Measurements from ENCODE around the gene ZNF284. TPM values are rescaled to one million over a fixed set of nuclear protein-coding genes. Genes with fewer than 3 reads are reported as not detected.
A peak's percentile ranks its signal among the peaks of the same experiment; 100 is the strongest.

Gene ZNF284
- 1 to 10 TPM; 2.2 to 2.4 TPM for total RNA-seq

GRCh38 chr19:44071824-44072542 lies at the start of gene ZNF284:
Gene ZNF284, plus strand, starts transcription at chr19:44072159. Its CDS starts 4,231 bp downstream, at chr19:44076390.
- CTCF ChIA-PET, result interaction anchor here (0.9 to 1.6 kb wide), 3 partner anchors 14 to 144 kb away, joined by 3 to 4 read pairs (median 3); partner anchors contain the start of gene ZNF224
- H3K9me3 Mint-ChIP-seq (ENCODE audit: low read depth), result peaks cover 16% of the 10 kb centered on the region
- ATAC-seq, result peak; percentile 99
- H3K4me3 Mint-ChIP-seq, result peak within 1 kb of the TSS; percentile 87
- H3K27me3 Mint-ChIP-seq, result no peaks in the 10 kb centered on the region
- DNase-seq, result peak; percentile 87
- H3K4me1 Mint-ChIP-seq, result peaks cover 24% of the 10 kb centered on the region
- H3K27ac Mint-ChIP-seq, result peak within 1 kb of the TSS; percentile 74
- H3K36me3 Mint-ChIP-seq, result peaks cover 26% of the 10 kb centered on the region

- no peak for ATAC-seq
- CTCF ChIA-PET, result no interaction called here
- Mint-ChIP-seq H3K27ac (peak overlapping the region; percentile 81), H3K4me1 (peaks cover 15% of the 10 kb centered on the region), H3K27me3 (peaks cover 6% of the 10 kb centered on the region), H3K4me3 (peak overlapping the region; percentile 89), H3K9me3 (ENCODE audit: low read depth) (peaks cover 25% of the 10 kb centered on the region), H3K36me3 (peaks cover 43% of the 10 kb centered on the region)
- DNase-seq, result no peak
These were observed 47.1 kb upstream of the ZNF284 start for GRCh38 chr19:44024900-44025216.

DNA sequence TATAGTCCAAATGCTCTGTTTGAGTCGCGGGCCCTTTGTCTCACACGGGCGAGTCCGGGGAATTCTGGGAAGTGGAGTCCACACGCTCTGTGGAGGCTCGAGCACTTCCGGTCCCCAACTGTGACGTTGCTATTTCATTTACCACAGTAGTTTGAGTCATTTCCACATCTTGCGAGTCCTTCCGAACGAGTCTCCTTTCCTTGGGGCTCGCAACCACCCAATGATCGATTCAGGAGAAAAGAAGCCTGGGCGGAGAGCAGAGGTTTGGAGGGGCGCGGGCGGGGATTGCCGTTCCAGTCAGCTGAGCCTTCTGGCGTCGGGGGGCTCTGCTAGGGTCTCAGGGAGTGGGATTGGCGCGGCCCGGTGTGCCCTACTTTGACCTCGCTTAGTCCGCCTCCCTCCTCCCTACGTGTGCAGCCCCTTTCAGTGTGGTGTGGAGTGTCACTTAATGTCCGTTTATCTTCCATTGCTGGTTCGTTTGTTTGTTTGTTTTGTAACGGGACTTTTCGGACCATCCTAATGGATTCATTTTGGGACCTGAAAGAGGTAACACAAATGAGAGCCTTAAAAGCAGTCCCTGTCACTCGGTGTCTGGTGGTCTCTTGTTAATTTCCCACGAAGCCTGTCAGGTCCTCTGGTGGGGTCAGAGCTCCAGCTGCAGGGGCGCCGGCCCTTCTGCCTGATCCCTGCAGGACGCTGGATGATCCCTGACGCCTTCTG lies 46.6 kb upstream of the ZNF284 start, which contains the start of gene ZNF222:
Gene ZNF222, plus strand, starts transcription at position 163 of the 720 bp plus-strand sequence. Its CDS starts 58 bp downstream, at position 221.
- DNase-seq (peak; percentile 91), ATAC-seq (peak; percentile 99)
- H3K27ac Mint-ChIP-seq, result peak within 1 kb of the TSS; percentile 81
- CTCF ChIA-PET, result no interaction called here
- peaks cover 26% of the 10 kb centered on the region for H3K9me3 Mint-ChIP-seq (ENCODE audit: low read depth)
- peaks cover 15% of the 10 kb centered on the region for H3K4me1 Mint-ChIP-seq
- peak within 1 kb of the TSS; percentile 89 for H3K4me3 Mint-ChIP-seq
- peaks cover 49% of the 10 kb centered on the region for H3K36me3 Mint-ChIP-seq
- peaks cover 6% of the 10 kb centered on the region for H3K27me3 Mint-ChIP-seq

DNA sequence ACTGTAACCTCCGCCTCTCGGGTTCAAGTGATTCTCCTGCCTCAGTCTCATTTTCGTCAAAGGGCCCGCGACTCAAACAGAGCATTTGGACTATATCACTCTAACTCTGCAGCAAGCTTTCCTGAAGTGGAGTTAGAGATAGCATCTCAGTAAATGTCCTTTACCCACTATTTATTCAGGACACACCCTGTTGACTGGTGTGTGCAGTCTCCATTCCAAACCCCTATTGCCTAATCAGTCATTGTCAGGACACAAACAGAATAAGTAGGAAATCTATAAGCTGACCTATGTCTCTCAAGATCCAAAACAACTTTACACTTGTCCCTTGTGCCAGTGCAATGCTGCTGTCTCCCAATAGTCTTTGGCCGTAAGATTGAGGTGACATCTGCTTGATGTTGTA lies 45.3 kb upstream of the ZNF284 start:
- DNase-seq (no peak), ATAC-seq (no peak)
- no peak overlapping the region for H3K4me3 Mint-ChIP-seq
- H3K4me1 Mint-ChIP-seq, result peaks cover 15% of the 10 kb centered on the region
- H3K27ac Mint-ChIP-seq, result no peak overlapping the region
- peaks cover under 1% of the 10 kb centered on the region for H3K27me3 Mint-ChIP-seq
- peaks cover 30% of the 10 kb centered on the region for H3K9me3 Mint-ChIP-seq (ENCODE audit: low read depth)
- CTCF ChIA-PET, result no interaction called here
- peaks cover 59% of the 10 kb centered on the region for H3K36me3 Mint-ChIP-seq

GRCh38 chr19:44032001-44032610 lies 39.9 kb upstream of the ZNF284 start:
- DNase-seq (no peak), ATAC-seq (no peak)
- Mint-ChIP-seq H3K27ac (no peak overlapping the region), H3K36me3 (peaks cover 57% of the 10 kb centered on the region), H3K27me3 (no peaks in the 10 kb centered on the region), H3K4me3 (no peak overlapping the region), H3K4me1 (no peaks in the 10 kb centered on the region), H3K9me3 (ENCODE audit: low read depth) (peaks cover 44% of the 10 kb centered on the region)
- CTCF ChIA-PET, result no interaction called here

DNA sequence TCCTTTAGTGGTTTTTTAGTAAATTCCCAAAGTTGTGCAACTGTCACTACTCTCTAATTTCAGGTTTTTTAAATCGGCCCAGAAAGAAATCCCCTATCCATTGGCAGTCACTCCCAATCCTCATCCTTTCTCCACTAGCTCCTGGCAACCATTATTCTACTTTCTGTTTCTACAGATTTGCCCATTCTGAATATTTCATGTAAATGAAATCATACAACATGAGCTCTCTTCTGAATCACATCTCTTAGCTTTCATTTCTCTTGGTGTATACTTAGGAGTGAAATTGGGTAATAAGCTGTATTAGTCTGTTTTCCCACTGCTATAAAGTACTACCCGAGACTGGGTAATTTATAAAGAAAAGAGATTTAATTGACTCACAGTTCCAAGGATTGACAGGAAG lies 29.8 kb upstream of the ZNF284 start:
- Mint-ChIP-seq H3K9me3 (ENCODE audit: low read depth) (peaks cover 24% of the 10 kb centered on the region), H3K4me1 (no peaks in the 10 kb centered on the region), H3K36me3 (peaks cover 2% of the 10 kb centered on the region), H3K27ac (no peak overlapping the region), H3K4me3 (no peak overlapping the region), H3K27me3 (no peaks in the 10 kb centered on the region)
- DNase-seq, result no peak
- CTCF ChIA-PET, result no interaction called here
- no peak for ATAC-seq

DNA sequence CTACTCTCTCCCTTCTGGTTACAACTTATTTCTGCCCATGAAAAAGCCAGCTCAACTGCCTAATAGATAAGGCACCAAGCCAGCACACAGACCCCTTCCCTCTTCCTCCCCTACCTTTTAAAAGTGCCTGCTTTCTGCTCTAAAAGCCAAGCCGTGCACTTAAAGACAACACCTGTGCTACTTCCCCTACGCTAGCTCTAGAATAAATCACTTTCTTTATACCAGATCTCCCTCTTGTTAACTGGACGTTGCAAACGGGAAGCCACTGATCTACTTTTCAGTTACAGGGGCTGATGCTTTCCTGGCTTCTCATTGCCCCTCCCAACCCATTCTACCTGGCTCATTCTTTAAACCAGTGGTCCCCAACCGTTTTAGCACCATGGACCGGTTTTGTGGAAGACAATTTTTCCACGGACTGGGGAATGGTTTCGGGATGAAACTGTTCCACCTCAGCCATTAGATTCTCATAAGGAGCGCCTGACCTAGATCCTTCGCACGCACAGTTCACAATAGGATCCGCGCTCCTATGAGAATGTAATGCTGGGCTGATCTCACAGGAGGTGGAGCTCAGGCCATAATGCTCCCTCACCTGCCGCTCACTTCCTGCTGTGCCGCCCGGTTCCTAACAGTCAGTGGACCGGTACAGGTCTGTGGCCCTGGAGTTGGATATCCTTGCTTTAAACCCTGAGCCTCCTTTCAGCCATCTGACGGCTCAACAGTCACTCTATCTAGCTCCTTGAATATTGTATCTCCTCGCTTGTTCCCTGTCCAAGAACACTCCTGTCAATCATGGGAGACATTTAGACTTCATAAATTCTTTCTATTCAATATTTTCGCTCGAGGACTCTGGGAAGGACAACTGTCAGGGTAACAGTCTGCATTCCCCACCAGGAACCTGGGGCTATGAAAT lies 21.0 kb upstream of the ZNF284 start:
- peak; percentile 12 for ATAC-seq
- peak overlapping the region; percentile 58 for H3K4me3 Mint-ChIP-seq
- no peak overlapping the region for H3K27ac Mint-ChIP-seq
- H3K36me3 Mint-ChIP-seq, result peaks cover 18% of the 10 kb centered on the region
- peaks cover 30% of the 10 kb centered on the region for H3K9me3 Mint-ChIP-seq (ENCODE audit: low read depth)
- peaks cover 13% of the 10 kb centered on the region for H3K4me1 Mint-ChIP-seq
- H3K27me3 Mint-ChIP-seq, result peaks cover 5% of the 10 kb centered on the region
- CTCF ChIA-PET, result no interaction called here
- DNase-seq, result no peak

DNA sequence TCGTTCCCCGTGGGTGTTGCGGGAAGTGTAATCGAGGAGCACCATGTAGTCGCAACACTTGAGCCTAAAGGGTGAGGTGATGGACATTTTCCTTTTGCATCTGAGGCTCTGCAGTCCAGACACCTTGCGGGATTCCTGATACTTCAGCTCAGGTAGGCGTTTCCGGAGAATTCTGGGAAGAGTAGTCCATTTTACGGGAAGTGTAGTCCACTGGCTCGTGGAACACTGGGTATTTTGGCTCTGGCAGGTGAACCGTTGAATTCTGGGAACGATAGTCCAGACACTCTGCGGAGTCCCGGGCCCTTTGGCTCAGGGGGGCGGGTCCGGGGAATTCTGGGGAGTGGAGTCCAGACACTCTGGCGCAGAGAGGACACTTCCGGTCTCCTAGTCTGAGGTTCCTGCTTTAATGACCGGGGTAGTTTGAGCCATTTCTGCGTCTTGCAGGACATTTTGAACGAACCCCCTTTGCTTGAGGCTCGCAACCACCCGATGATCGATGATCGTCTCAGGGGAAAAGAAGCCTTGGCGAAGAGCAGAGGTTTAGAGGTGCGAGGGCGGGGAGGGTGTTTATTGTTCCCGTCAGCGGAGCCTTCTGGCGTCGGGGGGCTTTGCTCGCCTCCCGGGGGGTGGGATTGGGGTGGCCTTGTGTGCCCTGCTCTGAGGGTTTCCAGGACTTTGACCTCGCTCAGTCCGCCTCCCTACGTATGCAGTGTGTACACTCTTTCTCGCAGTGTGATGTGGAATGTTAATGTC lies 20.1 kb upstream of the ZNF284 start, which contains the start of gene ZNF223:
Gene ZNF223, plus strand, starts transcription at position 387 of the 753 bp plus-strand sequence. CDS start 3,141 bp downstream, outside the sequence.
- H3K9me3 Mint-ChIP-seq (ENCODE audit: low read depth), result peaks cover 28% of the 10 kb centered on the region
- peak within 1 kb of the TSS; percentile 58 for H3K4me3 Mint-ChIP-seq
- ATAC-seq (peak; percentile 20), DNase-seq (no peak)
- H3K36me3 Mint-ChIP-seq, result peaks cover 19% of the 10 kb centered on the region
- peaks cover 13% of the 10 kb centered on the region for H3K4me1 Mint-ChIP-seq
- peaks cover 5% of the 10 kb centered on the region for H3K27me3 Mint-ChIP-seq
- CTCF ChIA-PET, result no interaction called here
- no peak within 1 kb of the TSS for H3K27ac Mint-ChIP-seq

DNA sequence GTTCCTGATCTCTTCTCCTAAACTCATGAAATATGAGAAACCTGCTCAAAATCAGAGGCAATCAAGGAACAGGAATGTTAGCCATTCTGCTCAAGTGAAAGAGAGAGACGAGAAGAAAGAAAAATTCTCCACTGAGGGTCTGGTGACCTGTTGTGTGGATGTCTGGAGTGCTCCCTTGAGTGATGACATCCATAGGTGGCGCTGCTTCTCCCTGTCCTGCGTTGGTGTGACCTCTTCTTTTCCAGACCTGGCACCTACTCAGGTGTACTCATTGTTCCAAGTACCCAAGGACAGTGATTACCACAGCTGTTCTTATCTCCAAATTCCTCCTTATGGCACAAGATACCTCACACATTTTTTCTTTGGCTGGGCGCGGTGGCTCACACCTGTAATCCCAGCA lies 16.1 kb upstream of the ZNF284 start:
- CTCF ChIA-PET, result no interaction called here
- Mint-ChIP-seq H3K9me3 (ENCODE audit: low read depth) (peaks cover 26% of the 10 kb centered on the region), H3K4me1 (peaks cover 12% of the 10 kb centered on the region), H3K4me3 (no peak overlapping the region), H3K36me3 (peaks cover 18% of the 10 kb centered on the region), H3K27ac (no peak overlapping the region), H3K27me3 (peaks cover under 1% of the 10 kb centered on the region)
- no peak for ATAC-seq
- no peak for DNase-seq

- CTCF ChIA-PET, result no interaction called here
- no peaks in the 10 kb centered on the region for H3K27me3 Mint-ChIP-seq
- H3K27ac Mint-ChIP-seq, result no peak overlapping the region
- DNase-seq (no peak), ATAC-seq (no peak)
- H3K4me3 Mint-ChIP-seq, result no peak overlapping the region
- peaks cover 10% of the 10 kb centered on the region for H3K36me3 Mint-ChIP-seq
- H3K9me3 Mint-ChIP-seq (ENCODE audit: low read depth), result peaks cover 20% of the 10 kb centered on the region
- H3K4me1 Mint-ChIP-seq, result no peaks in the 10 kb centered on the region
These were observed 12.7 kb upstream of the ZNF284 start for GRCh38 chr19:44059229-44059628.

DNA sequence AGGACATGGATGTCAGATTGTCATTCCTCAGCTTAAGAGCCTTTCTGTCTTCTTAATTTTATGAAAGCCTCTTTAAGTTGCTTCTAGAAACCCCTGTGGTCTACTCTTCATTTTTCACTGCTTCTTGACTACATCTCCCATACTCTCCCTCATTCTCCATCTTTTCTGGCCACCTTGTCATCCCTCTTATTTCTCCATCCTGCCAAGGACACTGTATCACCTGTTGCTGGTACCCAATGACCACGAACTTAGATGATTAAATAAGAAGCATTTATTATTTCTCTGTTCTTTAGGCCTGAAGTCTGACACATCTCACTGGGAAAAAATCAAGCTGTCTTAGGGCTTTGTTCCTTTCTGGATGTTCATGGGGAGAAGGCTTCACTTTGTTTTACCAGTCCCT lies 10.9 kb upstream of the ZNF284 start:
- Mint-ChIP-seq H3K27ac (no peak overlapping the region), H3K9me3 (ENCODE audit: low read depth) (peaks cover 16% of the 10 kb centered on the region), H3K4me1 (no peaks in the 10 kb centered on the region), H3K4me3 (no peak overlapping the region), H3K36me3 (peaks cover 7% of the 10 kb centered on the region), H3K27me3 (no peaks in the 10 kb centered on the region)
- DNase-seq (no peak), ATAC-seq (no peak)
- CTCF ChIA-PET, result no interaction called here

GRCh38 chr19:44066305-44066704 lies 5.7 kb upstream of the ZNF284 start:
- H3K36me3 Mint-ChIP-seq, result peaks cover 19% of the 10 kb centered on the region
- no peaks in the 10 kb centered on the region for H3K27me3 Mint-ChIP-seq
- CTCF ChIA-PET, result interaction anchor here (0.9 kb wide), 1 partner anchor 118 kb away, joined by 3 read pairs; no protein-coding TSS in a partner anchor
- no peak overlapping the region for H3K4me3 Mint-ChIP-seq
- H3K4me1 Mint-ChIP-seq, result peaks cover 4% of the 10 kb centered on the region
- H3K27ac Mint-ChIP-seq, result no peak overlapping the region
- DNase-seq (no peak), ATAC-seq (no peak)
- peaks cover 27% of the 10 kb centered on the region for H3K9me3 Mint-ChIP-seq (ENCODE audit: low read depth)

All from activated CD8-positive, alpha-beta memory T cell treated with anti-CD3 and anti-CD28 coated beads, Interleukin-2, amount 10 ng/mL, durations not matched to agents 7 days and 5 days (primary cell).